Mesendoderm (in vitro differentiated cells): ENCODE data around the gene USP31.

Source experiments
- DNase-seq: peaks from one replicate; pipeline ENCODE4 v3.0.0; 2013
- H2AK5ac ChIP-seq: 2 replicates; pipeline ENCODE4 v1.6.1; 2013; ENCODE audit warnings: low read length, inconsistent platforms
- H2BK120ac ChIP-seq: 2 replicates; pipeline ENCODE4 v1.6.1; 2013; ENCODE audit warnings: low read depth, mild to moderate bottlenecking, low read length, moderate library complexity, mixed read lengths
- H2BK15ac ChIP-seq: replicated peaks from 2 replicates; pipeline ENCODE4 v1.6.1; 2013; ENCODE audit warnings: low read depth, mild to moderate bottlenecking, moderate library complexity
- H2BK5ac ChIP-seq: 2 replicates; pipeline ENCODE4 v1.6.1; 2013; ENCODE audit warnings: low read length, inconsistent platforms
- H3K18ac ChIP-seq: 2 replicates; pipeline ENCODE4 v1.6.1; 2013; ENCODE audit warnings: mild to moderate bottlenecking, low read length, mixed read lengths
- H3K23ac ChIP-seq: one replicate; pipeline ENCODE4 v1.6.1; 2013; ENCODE audit warnings: low read length
- H3K27ac ChIP-seq: 2 replicates; pipeline ENCODE4 v1.5.1; 2013; ENCODE audit warnings: low read depth, mild to moderate bottlenecking, inconsistent platforms, low read length, moderate library complexity
- H3K27me3 ChIP-seq: 2 replicates; pipeline ENCODE4 v1.6.1; 2013; ENCODE audit warnings: low read length, control low read depth, mild to moderate bottlenecking, inconsistent platforms; ENCODE audit not compliant: insufficient read depth, poor library complexity
- H3K36me3 ChIP-seq: 2 replicates; pipeline ENCODE4 v1.6.1; 2013; ENCODE audit warnings: low read length, inconsistent platforms; ENCODE audit not compliant: control insufficient read depth, insufficient read depth
- H3K4ac ChIP-seq: one replicate; pipeline ENCODE4 v1.6.1; 2013; ENCODE audit warnings: low read depth, mild to moderate bottlenecking, low read length, moderate library complexity
- H3K4me1 ChIP-seq: 2 replicates; pipeline ENCODE4 v1.6.1; 2013; ENCODE audit warnings: low read depth, low read length, inconsistent platforms; ENCODE audit not compliant: control insufficient read depth
- H3K4me2 ChIP-seq: 2 replicates; pipeline ENCODE4 v1.6.1; 2013; ENCODE audit warnings: low read length
- H3K4me3 ChIP-seq: 2 replicates; pipeline ENCODE4 v1.5.1; 2013; ENCODE audit warnings: mild to moderate bottlenecking, low read length
- H3K56ac ChIP-seq: one replicate; pipeline ENCODE4 v1.6.1; 2013; ENCODE audit warnings: low read length
- H3K79me1 ChIP-seq: 2 replicates; pipeline ENCODE4 v1.6.1; 2013; ENCODE audit warnings: low read length, inconsistent platforms
- H3K79me2 ChIP-seq: 2 replicates; pipeline ENCODE4 v1.6.1; 2013; ENCODE audit warnings: mild to moderate bottlenecking, low read length; ENCODE audit not compliant: control insufficient read depth, insufficient read depth
- H3K9ac ChIP-seq: 2 replicates; pipeline ENCODE4 v1.6.1; 2013; ENCODE audit warnings: low read length, inconsistent platforms
- H4K5ac ChIP-seq: one replicate; pipeline ENCODE4 v1.6.1; 2013; ENCODE audit warnings: low read length
- H4K8ac ChIP-seq: one replicate; pipeline ENCODE4 v1.6.1; 2013; ENCODE audit warnings: low read depth, mild to moderate bottlenecking, control low read depth, low read length, moderate library complexity
- WGBS: extraction: QIAGEN DNeasy Blood & Tissue Kit; methylation state at CpG from one replicate; pipeline ENCODE4 v1.1.7; 2013; ENCODE audit warnings: low lambda C conversion rate, missing lambda C conversion rate; ENCODE audit not compliant: insufficient coverage; ENCODE audit errors: extremely low coverage; 5-methylcytosine and 5-hydroxymethylcytosine counted together

The USP31 gene

DNA sequence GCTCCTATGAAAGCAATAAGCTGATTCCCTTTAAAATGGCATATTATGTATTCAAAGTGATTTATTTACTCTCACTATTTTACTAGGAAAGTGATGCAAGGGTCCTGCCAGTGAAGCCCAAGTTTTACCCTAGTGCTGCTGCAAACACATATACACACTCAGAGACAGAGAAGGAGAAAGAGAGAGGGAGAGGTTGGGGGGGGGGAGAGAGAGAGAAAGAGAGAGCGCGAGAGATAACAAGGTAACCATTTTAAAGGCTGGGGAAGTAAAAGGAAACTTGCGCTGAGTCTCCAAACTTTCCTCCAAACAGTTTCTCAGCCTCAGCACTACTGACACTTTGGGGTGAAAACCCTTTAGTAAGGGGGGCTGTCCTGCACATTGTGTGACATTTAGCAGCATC lies 5.9 kb downstream of the USP31 start:
- Histone ChIP-seq H3K36me3 (no peaks in the 10 kb centered on the region), H3K4me3 (no peak overlapping the region), H4K8ac (no peak overlapping the region), H3K9ac (no peak overlapping the region), H3K4me1 (peaks cover 20% of the 10 kb centered on the region), H3K27me3 (no peaks in the 10 kb centered on the region), H2BK120ac (no peak overlapping the region), H3K18ac (peak overlapping the region; percentile 53), H4K5ac (no peak overlapping the region), H3K79me2 (peaks cover 55% of the 10 kb centered on the region), H3K4ac (no peak overlapping the region), H2BK15ac (no peak overlapping the region), H3K23ac (no peak overlapping the region), H3K56ac (no peak overlapping the region), H3K4me2 (no peak overlapping the region), H3K79me1 (peaks cover 27% of the 10 kb centered on the region), H2AK5ac (no peak overlapping the region), H2BK5ac (no peak overlapping the region), H3K27ac (no peak overlapping the region)
- DNase-seq = no peak
- no CpG with 5 or more reads among the region's 3 CpGs for WGBS

DNA sequence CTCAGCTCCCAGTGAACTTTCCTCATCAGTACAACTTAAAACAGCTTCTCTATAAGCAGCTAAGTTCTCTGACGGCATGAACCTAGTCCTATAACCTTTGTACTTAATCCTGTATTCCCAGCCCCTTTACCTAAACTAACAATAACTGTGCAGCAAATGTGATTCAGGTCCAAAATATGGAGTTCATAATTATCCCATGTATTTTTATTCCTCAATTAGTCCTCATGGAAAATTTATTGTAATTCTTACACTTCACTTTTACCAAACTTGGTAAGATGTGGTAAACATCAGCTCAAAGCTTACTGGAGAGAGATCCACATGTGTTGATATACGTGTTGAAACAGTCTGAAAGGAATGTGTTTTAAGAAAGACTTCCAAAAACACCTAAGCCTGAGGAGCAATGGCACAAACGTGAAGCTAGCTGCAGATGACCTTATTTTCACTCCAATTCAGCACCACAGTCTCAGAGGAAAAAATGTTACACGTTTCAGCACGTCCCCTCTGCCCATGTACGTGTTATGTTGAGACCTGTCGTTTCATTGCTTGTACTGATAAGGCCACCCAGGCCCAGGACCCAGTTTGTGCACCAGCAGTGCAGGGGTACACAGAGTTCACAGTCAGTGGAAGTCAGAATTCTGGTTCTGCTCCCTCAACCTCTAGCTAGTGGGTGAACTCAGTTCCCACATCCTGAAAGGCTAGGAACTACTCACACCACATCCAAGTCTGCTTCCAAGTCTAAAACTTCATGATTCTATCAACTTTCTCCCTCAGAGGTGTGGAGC lies 7.1 kb downstream of the USP31 start:
- no peak for DNase-seq
- Histone ChIP-seq H2BK15ac (no peak overlapping the region), H3K36me3 (no peaks in the 10 kb centered on the region), H4K8ac (no peak overlapping the region), H3K18ac (no peak overlapping the region), H3K27me3 (no peaks in the 10 kb centered on the region), H3K4me1 (peaks cover 20% of the 10 kb centered on the region), H3K23ac (peak overlapping the region; percentile 70), H3K79me1 (peaks cover 27% of the 10 kb centered on the region), H3K79me2 (peaks cover 50% of the 10 kb centered on the region), H2BK5ac (no peak overlapping the region), H3K56ac (peak overlapping the region; percentile 27), H2AK5ac (no peak overlapping the region), H3K4me3 (no peak overlapping the region), H3K4me2 (no peak overlapping the region), H3K27ac (no peak overlapping the region), H4K5ac (peak overlapping the region; percentile 81), H3K9ac (peak overlapping the region; percentile 3), H3K4ac (no peak overlapping the region), H2BK120ac (no peak overlapping the region)
- whole genome bisulfite sequencing = no CpG with 5 or more reads among the region's 7 CpGs

DNA sequence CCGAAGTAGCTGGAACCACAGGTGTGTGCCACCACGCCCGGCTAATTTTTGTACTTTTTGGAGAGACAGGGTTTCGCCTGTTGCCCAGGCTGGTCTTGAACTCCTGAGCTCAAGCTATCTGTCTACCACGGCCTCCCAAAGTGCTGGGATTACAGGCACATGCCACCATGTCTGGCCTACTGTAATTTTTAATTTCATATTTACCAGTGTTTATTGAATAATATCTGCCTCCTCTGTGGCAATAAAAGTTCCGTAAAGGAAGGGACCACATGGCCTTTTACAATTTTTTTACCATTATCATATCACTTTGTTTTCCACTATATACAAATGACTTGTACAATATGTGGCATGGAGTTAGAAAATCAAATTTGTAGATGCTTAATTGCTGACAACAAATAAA lies 7.8 kb downstream of the USP31 start:
- Histone ChIP-seq H2BK120ac (no peak overlapping the region), H3K9ac (no peak overlapping the region), H3K4me3 (no peak overlapping the region), H3K79me1 (peaks cover 29% of the 10 kb centered on the region), H3K27me3 (no peaks in the 10 kb centered on the region), H2BK5ac (no peak overlapping the region), H3K27ac (no peak overlapping the region), H3K18ac (no peak overlapping the region), H3K23ac (no peak overlapping the region), H4K5ac (no peak overlapping the region), H2BK15ac (no peak overlapping the region), H2AK5ac (no peak overlapping the region), H4K8ac (no peak overlapping the region), H3K4me2 (no peak overlapping the region), H3K56ac (no peak overlapping the region), H3K4me1 (peaks cover 20% of the 10 kb centered on the region), H3K79me2 (peaks cover 54% of the 10 kb centered on the region), H3K36me3 (no peaks in the 10 kb centered on the region), H3K4ac (no peak overlapping the region)
- WGBS = no CpG with 5 or more reads among the region's 6 CpGs
- no peak for DNase-seq

DNA sequence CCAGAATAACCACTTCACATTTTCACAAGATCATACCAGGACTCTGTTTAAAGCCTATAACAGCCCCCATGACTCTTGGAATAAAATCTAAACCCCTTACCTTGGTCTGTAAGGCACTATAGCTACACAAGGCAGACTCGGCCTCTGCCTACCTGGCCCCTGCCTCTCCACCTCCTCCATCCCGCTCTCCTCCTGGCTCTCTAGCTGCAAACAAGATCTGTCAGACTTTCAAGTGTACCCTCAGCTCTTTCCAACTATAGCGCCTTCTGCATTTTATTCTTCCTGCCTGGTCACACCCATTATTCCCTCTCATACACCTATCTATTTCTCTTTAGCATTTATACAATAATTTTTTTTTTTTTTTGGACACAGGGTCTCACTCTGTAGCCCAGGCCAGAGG lies 8.2 kb downstream of the USP31 start:
- peaks cover 20% of the 10 kb centered on the region for H3K4me1 ChIP-seq
- no peak overlapping the region for H3K4ac ChIP-seq
- H3K4me3 ChIP-seq = no peak overlapping the region
- no peak overlapping the region for H4K8ac ChIP-seq
- no peaks in the 10 kb centered on the region for H3K36me3 ChIP-seq
- H3K27me3 ChIP-seq = no peaks in the 10 kb centered on the region
- H2BK5ac ChIP-seq = no peak overlapping the region
- no peak overlapping the region for H3K56ac ChIP-seq
- peaks cover 54% of the 10 kb centered on the region for H3K79me2 ChIP-seq
- H3K18ac ChIP-seq = no peak overlapping the region
- no peak overlapping the region for H4K5ac ChIP-seq
- no peak overlapping the region for H3K9ac ChIP-seq
- no peak overlapping the region for H3K23ac ChIP-seq
- H3K27ac ChIP-seq = no peak overlapping the region
- no peak overlapping the region for H2BK120ac ChIP-seq
- no peak overlapping the region for H2AK5ac ChIP-seq
- no peak for DNase-seq
- no peak overlapping the region for H3K4me2 ChIP-seq
- H2BK15ac ChIP-seq = no peak overlapping the region
- WGBS = no CpG with 5 or more reads among the region's 3 CpGs
- H3K79me1 ChIP-seq = peaks cover 29% of the 10 kb centered on the region

DNA sequence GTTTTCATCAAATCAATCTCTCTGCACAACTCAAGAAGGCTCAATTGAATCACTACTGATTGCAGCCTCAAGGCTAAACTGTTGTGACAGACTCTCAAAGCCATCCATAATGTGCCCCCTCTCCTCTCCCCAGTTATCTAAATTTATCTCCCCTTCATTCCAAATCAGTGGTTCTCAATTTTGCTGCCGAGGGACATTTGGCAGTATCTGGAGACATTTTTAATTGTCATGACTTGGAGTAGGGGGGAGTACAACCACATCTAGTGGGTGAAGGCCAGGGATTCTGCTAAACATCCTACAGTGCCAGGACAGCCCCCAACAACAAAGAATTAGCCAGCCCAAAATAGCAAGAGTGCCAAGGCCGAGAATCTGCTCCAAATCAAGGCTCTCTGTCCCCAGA lies 9.1 kb downstream of the USP31 start:
- H3K23ac ChIP-seq = no peak overlapping the region
- no peak overlapping the region for H3K9ac ChIP-seq
- H3K27me3 ChIP-seq = no peaks in the 10 kb centered on the region
- no peak overlapping the region for H3K4ac ChIP-seq
- H3K36me3 ChIP-seq = no peaks in the 10 kb centered on the region
- no peak overlapping the region for H2BK5ac ChIP-seq
- no peak overlapping the region for H2BK120ac ChIP-seq
- H2BK15ac ChIP-seq = no peak overlapping the region
- H3K79me2 ChIP-seq = peaks cover 47% of the 10 kb centered on the region
- H3K4me1 ChIP-seq = peaks cover 13% of the 10 kb centered on the region
- no peak overlapping the region for H3K56ac ChIP-seq
- no CpG with 5 or more reads among the region's 2 CpGs for WGBS
- no peak overlapping the region for H3K27ac ChIP-seq
- no peak overlapping the region for H3K4me2 ChIP-seq
- H3K4me3 ChIP-seq = no peak overlapping the region
- no peak overlapping the region for H2AK5ac ChIP-seq
- H4K5ac ChIP-seq = no peak overlapping the region
- peaks cover 26% of the 10 kb centered on the region for H3K79me1 ChIP-seq
- no peak overlapping the region for H3K18ac ChIP-seq
- no peak overlapping the region for H4K8ac ChIP-seq
- no peak for DNase-seq

DNA sequence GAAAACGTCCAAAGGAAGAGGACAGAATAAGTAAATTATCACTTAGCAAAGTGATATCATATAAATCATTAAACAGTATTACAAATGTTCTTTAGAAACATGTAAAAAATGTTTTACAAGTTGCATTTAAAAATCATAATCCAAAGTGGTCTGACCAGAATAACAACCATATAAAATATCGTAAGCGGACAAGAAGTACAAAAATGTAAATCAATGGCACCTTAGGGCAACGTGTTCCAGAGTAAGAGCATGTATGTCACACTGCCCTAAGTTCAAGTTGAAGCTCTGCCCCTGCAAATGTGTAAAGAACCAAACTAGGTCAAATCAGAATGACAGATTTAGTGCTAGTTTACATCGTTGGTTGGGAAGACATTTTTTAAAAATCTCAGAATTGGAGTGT lies 11.4 kb downstream of the USP31 start:
- DNase-seq = no peak
- Histone ChIP-seq H3K4me1 (peaks cover 10% of the 10 kb centered on the region), H3K79me2 (peaks cover 46% of the 10 kb centered on the region), H3K27me3 (no peaks in the 10 kb centered on the region), H2BK15ac (no peak overlapping the region), H2AK5ac (no peak overlapping the region), H3K4ac (no peak overlapping the region), H4K5ac (no peak overlapping the region), H3K79me1 (peaks cover 29% of the 10 kb centered on the region), H3K27ac (no peak overlapping the region), H2BK120ac (no peak overlapping the region), H3K36me3 (no peaks in the 10 kb centered on the region), H3K56ac (no peak overlapping the region), H3K4me3 (no peak overlapping the region), H3K9ac (no peak overlapping the region), H4K8ac (no peak overlapping the region), H3K23ac (no peak overlapping the region), H3K18ac (no peak overlapping the region), H2BK5ac (no peak overlapping the region), H3K4me2 (no peak overlapping the region)
- WGBS = no CpG with 5 or more reads among the region's 5 CpGs
